Measurements from ENCODE around the gene PKD1.

PKD1 gene

GRCh38 chr16:2092866-2093265, 42.8 kb downstream of the PKD1 start:
- TF ChIP-seq, protein P1, sequence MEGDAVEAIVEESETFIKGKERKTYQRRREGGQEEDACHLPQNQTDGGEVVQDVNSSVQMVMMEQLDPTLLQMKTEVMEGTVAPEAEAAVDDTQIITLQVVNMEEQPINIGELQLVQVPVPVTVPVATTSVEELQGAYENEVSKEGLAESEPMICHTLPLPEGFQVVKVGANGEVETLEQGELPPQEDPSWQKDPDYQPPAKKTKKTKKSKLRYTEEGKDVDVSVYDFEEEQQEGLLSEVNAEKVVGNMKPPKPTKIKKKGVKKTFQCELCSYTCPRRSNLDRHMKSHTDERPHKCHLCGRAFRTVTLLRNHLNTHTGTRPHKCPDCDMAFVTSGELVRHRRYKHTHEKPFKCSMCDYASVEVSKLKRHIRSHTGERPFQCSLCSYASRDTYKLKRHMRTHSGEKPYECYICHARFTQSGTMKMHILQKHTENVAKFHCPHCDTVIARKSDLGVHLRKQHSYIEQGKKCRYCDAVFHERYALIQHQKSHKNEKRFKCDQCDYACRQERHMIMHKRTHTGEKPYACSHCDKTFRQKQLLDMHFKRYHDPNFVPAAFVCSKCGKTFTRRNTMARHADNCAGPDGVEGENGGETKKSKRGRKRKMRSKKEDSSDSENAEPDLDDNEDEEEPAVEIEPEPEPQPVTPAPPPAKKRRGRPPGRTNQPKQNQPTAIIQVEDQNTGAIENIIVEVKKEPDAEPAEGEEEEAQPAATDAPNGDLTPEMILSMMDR (IDR thresholded peaks at IDR 0.05; ENCODE audit: extremely low read depth, insufficient read depth, missing control alignments) = no peak
- in situ Hi-C loops (cut with MboI; ENCODE audit: low pct_unique_long_range_greater_than_20kb, low sequenced_read_pairs, unreplicated experiment) = no loop called here
- DNase-seq (ENCODE audit: low spot score) = no peak

DNA sequence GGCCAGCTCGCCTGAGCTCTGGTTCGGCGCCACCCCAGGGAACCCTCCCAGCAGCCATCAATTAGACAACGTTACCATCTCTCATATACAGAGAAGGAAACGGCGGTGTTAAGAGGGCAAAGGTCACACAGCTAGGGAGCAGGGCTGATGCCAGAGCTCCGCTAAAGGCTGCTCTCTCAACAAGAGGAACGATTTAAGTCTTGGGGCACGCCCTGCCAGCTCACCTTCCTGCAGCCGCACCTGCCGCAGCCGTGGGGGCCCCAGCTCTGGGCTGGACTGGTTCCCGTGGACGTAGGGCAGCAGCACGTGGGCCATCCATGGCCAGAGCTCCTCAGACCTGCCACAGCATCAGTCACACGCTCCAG, 43.5 kb downstream of the PKD1 start:
- TF ChIP-seq, protein P1 (IDR thresholded peaks at IDR 0.05; ENCODE audit: extremely low read depth, insufficient read depth, missing control alignments) = no peak
- in situ Hi-C loops (cut with MboI; ENCODE audit: low pct_unique_long_range_greater_than_20kb, low sequenced_read_pairs, unreplicated experiment) = no loop called here
- no peak for DNase-seq (ENCODE audit: low spot score)

DNA sequence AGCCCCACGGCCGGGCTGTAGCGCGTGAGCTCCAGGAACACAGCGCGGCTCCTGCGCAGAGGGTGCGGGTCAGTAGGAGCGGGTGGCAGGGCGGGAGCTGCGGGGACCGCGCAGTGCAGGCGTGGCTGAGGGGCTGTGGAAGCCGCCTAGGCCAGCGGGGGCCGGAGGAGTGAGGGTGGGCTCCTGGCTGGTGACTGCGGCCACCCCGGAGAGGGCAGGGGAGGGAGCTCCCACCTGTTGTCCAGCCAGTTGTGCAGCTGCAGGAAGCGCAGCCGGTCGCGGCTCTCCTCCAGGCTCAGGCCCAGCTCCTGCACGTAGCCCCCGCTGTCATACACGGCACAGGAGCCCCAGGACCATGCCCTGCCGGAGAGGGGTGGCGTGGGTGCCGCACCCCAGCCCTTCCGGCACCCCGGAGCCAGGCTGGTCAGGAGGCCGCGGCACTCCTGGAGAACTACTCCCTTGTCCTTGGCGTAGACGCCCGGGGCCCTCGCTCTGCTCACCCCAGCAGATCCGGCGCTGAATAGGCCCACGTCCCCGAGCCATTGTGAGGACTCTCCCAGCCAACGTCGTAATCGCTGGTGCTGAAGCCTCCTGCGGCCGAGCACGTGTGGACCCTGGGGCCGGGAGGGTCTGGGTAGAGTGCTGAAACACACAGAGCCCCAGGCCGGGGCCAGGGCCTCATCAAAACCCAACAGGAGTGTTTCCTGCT, 44.0 kb downstream of the PKD1 start:
- in situ Hi-C loops (cut with MboI; ENCODE audit: low pct_unique_long_range_greater_than_20kb, low sequenced_read_pairs, unreplicated experiment) = no loop called here
- no peak for DNase-seq (ENCODE audit: low spot score)
- TF ChIP-seq, protein P1 (IDR thresholded peaks at IDR 0.05; ENCODE audit: extremely low read depth, insufficient read depth, missing control alignments) = no peak

DNA sequence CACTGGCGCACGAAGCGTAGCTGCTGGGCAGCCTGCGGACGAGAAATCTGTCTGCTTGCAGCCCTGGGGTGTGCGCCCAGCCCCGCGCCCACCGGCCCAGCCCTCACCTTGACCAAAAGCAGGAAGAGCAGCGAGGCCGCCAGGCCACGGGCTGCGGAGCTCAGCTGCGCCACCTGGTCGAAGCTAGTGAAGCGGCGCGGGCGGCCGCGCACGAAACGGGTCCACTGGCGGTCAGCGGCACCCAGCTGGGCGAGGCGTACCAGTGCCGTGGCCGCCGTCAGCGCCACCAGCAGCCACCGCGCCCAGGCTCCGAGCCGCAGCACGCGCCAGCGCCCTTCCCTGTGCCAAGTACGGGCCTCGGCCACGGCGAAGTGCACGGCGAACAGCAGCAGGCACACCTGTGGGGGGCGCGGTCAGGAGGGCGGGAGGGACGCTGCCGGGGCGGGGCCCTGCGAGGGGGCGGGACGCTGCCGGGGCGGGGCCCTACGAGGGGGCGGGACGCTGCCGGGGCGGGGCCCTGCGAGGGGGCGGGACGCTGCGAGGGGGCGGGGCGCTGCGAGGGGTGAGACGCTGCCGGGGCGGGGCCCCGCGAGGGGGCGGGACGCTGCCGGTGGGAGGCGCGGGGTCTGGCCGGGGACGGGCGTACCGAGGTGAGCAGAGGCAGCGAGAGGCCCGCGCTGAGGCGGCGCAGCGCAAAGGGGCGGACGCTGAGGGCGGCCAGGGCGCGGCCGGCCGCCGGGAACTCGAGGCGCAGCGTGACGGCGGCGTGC, 44.7 kb downstream of the PKD1 start:
- TF ChIP-seq, protein P1 (IDR thresholded peaks at IDR 0.05; ENCODE audit: extremely low read depth, insufficient read depth, missing control alignments) = no peak
- no peak for DNase-seq (ENCODE audit: low spot score)

DNA sequence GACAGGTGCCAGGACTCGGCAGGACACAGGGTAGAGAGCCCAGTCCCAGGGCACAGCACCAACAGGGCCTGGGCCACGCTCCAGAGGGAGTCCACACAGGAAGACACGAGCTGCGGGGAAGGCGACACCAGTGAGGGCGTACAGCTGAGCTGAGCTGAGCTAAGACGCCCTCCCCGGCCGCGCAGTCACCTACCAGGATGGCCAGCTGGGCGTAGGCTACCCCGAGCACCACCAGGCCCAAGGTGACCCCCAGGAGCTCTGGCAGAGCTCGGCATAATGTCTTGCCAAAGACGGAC, 45.3 kb downstream of the PKD1 start:
- DNase-seq (ENCODE audit: low spot score) = no peak
- TF ChIP-seq, protein P1 (IDR thresholded peaks at IDR 0.05; ENCODE audit: extremely low read depth, insufficient read depth, missing control alignments) = no peak
- in situ Hi-C loops (cut with MboI; ENCODE audit: low pct_unique_long_range_greater_than_20kb, low sequenced_read_pairs, unreplicated experiment) = no loop called here

More for the DNA sequence above, 44.7 kb downstream of the PKD1 start:
- in situ Hi-C loops (cut with MboI; ENCODE audit: low pct_unique_long_range_greater_than_20kb, low sequenced_read_pairs, unreplicated experiment) = no loop called here

GRCh38 chr16:2089706-2090480, 45.8 kb downstream of the PKD1 start:
- in situ Hi-C loops (cut with MboI; ENCODE audit: low pct_unique_long_range_greater_than_20kb, low sequenced_read_pairs, unreplicated experiment) = no loop called here
- DNase-seq (ENCODE audit: low spot score) = no peak
- TF ChIP-seq, protein P1 (IDR thresholded peaks at IDR 0.05; ENCODE audit: extremely low read depth, insufficient read depth, missing control alignments) = no peak

Measured in GM13977 (cell line).